Caco-2 (cell line): ENCODE results near the gene BCORL1. TPM values are rescaled to one million over a fixed set of nuclear protein-coding genes. Genes with fewer than 3 reads are reported as not detected.

Source experiments
- BruUV-seq: library from RNA; stranded (reverse); fragments of 400-500 nt; replicated peaks from 2 replicates; lab custom pipeline; 2021; lab: Mats Ljungman, UMichigan
- CTCF ChIA-PET: fragments of 300-600 bp; sonication (Branson Sonifier 250); formaldehyde crosslinking; loops from one replicate; lab custom pipeline; 2022; ENCODE audit warnings: antibody characterized with exemption; lab: Charles Lee
- POLR2A ChIA-PET: fragments of 300-600 bp; sonication (Branson Sonifier 250); formaldehyde crosslinking; loops from one replicate; lab custom pipeline; 2022; ENCODE audit warnings: antibody characterized with exemption; lab: Charles Lee
- DNase-seq, 2 experiments: peaks; one replicate each; pipeline versions ENCODE4 v3.0.0 to v3.0.0-alpha.2; 2020 to 2022
- H3K27me3 ChIP-seq: replicated peaks from 2 replicates; pipeline ENCODE4 v1.6.0; 2011; ENCODE audit warnings: low read length; ENCODE audit not compliant: control insufficient read depth, insufficient read depth
- H3K36me3 ChIP-seq: 2 replicates; pipeline ENCODE4 v1.5.1; 2011; ENCODE audit warnings: low read length; ENCODE audit not compliant: control insufficient read depth, insufficient read depth
- H3K4me1 ChIP-seq: fragments of 250-450 bp; sonication (Bioruptor Pico); 2 replicates; pipeline ENCODE4 v1.5.1; 2020; ENCODE audit warnings: mild to moderate bottlenecking
- H3K4me3 ChIP-seq: 2 replicates; pipeline ENCODE4 v1.5.1; 2011; ENCODE audit warnings: low read depth, mild to moderate bottlenecking, control low read depth, low read length
- H3K9me3 ChIP-seq: fragments of 250-450 bp; sonication (Bioruptor Pico); 2 replicates; pipeline ENCODE4 v1.5.1; 2020; ENCODE audit warnings: mild to moderate bottlenecking, moderate library complexity
- H3K27ac Mint-ChIP-seq: one replicate; pipeline ENCODE4 v1.8.0; 2022; ENCODE audit warnings: mixed read lengths; ENCODE audit not compliant: unreplicated experiment
- H3K27me3 Mint-ChIP-seq: one replicate; pipeline ENCODE4 v1.8.0; 2022; ENCODE audit warnings: mixed read lengths; ENCODE audit not compliant: insufficient read depth, unreplicated experiment
- H3K36me3 Mint-ChIP-seq: one replicate; pipeline ENCODE4 v1.8.0; 2022; ENCODE audit warnings: mild to moderate bottlenecking, mixed read lengths; ENCODE audit not compliant: insufficient read depth, unreplicated experiment
- H3K4me1 Mint-ChIP-seq: one replicate; pipeline ENCODE4 v1.8.0; 2022; ENCODE audit warnings: low read depth, mixed read lengths; ENCODE audit not compliant: unreplicated experiment
- H3K4me3 Mint-ChIP-seq: one replicate; pipeline ENCODE4 v1.8.0; 2022; ENCODE audit warnings: mild to moderate bottlenecking, moderate library complexity, mixed read lengths; ENCODE audit not compliant: unreplicated experiment
- H3K9me3 Mint-ChIP-seq: one replicate; pipeline ENCODE4 v1.8.0; 2022; ENCODE audit warnings: mixed read lengths; ENCODE audit not compliant: unreplicated experiment
- intact Hi-C: fragments of 100-400 bp; cut with micrococcal nuclease; formaldehyde crosslinking; loops from one replicate; pipeline ENCODE4 v1.10.0; 2022; ENCODE audit not compliant: unreplicated experiment
- total RNA-seq: library from RNA; stranded (reverse); gene quantifications from 2 replicates; pipeline ENCODE4 v1.2.3, GENCODE V29; 2022
- TF ChIP-seq, protein P1 (sequence below), 2 experiments: fragments of 200-600 bp in 1 of 2; IDR thresholded peaks; 1 replicate in 1 of 2; 2 replicates in 1 of 2; pipeline versions ENCODE4 v1.5.1 to v1.8.0; 2011 to 2022; ENCODE audit warnings: antibody characterized with exemption in 1 of 2, control low read depth in 1 of 2, inconsistent platforms in 1 of 2, low read depth in 1 of 2, low read length in 1 of 2, mild to moderate bottlenecking in 1 of 2, moderate library complexity in 1 of 2; ENCODE audit not compliant: insufficient read depth in 1 of 2, severe bottlenecking in 1 of 2, unreplicated experiment in 1 of 2

BCORL1 gene
- total RNA-seq, 1 experiment from 2014 or later: 19.8 TPM

DNA sequence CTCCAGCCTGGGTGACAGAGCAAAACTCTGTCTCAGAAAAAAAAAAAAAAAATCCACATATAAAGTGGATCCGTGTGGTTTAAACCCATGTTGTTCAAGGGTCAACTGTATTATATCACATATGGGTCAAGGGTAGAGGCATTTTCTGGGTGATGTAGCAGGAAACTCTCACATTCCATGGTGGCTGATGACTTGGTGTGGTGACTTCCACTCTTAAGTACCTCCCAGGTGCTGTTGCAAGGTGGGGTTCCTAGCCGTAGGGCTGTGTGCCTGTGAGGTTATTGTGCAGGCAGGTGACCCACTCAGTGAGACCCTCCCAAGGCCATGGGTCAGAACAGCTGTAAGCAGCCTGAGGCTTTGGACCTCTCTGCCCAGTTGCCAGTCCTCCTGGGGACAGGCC is 110.8 kb downstream of the BCORL1 start:
- no TSS peak for BruUV-seq

DNA sequence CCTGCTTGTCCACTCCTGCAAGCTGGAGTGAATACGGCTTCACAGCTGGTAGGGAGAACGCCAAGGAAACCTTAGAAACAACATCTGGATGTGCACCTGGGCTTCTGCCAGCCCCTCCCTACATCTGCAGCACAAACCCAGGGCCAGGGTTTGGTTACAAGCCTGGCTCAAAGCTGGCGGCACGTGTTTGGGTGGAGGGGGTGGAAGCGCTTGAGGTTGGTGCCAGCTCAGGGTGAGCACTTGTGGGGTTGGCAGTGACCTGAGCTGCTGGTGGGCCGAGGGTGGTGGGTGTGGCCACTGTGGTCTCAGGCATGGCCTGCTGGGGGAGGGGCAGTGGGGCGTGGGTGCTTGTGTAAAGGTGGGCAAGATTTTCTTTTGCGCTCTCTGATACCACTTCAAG is 112.3 kb downstream of the BCORL1 start:
- no peaks in the 10 kb centered on the region for H3K27me3 Mint-ChIP-seq
- peaks cover under 1% of the 10 kb centered on the region for H3K36me3 Mint-ChIP-seq
- Histone ChIP-seq H3K4me3 (no peak overlapping the region), H3K36me3 (no peaks in the 10 kb centered on the region), H3K27me3 (no peaks in the 10 kb centered on the region), H3K4me1 (peaks cover 13% of the 10 kb centered on the region), H3K9me3 (no peaks in the 10 kb centered on the region)
- intact Hi-C loops: no loop called here
- POLR2A ChIA-PET: no interaction called here
- TF ChIP-seq, protein P1, sequence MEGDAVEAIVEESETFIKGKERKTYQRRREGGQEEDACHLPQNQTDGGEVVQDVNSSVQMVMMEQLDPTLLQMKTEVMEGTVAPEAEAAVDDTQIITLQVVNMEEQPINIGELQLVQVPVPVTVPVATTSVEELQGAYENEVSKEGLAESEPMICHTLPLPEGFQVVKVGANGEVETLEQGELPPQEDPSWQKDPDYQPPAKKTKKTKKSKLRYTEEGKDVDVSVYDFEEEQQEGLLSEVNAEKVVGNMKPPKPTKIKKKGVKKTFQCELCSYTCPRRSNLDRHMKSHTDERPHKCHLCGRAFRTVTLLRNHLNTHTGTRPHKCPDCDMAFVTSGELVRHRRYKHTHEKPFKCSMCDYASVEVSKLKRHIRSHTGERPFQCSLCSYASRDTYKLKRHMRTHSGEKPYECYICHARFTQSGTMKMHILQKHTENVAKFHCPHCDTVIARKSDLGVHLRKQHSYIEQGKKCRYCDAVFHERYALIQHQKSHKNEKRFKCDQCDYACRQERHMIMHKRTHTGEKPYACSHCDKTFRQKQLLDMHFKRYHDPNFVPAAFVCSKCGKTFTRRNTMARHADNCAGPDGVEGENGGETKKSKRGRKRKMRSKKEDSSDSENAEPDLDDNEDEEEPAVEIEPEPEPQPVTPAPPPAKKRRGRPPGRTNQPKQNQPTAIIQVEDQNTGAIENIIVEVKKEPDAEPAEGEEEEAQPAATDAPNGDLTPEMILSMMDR (IDR thresholded peaks at IDR 0.05; ENCODE audit: insufficient read depth in 1 of 2, low read depth in 1 of 2, low read length in 1 of 2, severe bottlenecking in 1 of 2, unreplicated experiment in 1 of 2): no peak
- DNase-seq: no peak
- H3K4me1 Mint-ChIP-seq: peaks cover 7% of the 10 kb centered on the region
- no peak overlapping the region for H3K4me3 Mint-ChIP-seq
- H3K27ac Mint-ChIP-seq: no peak overlapping the region
- H3K9me3 Mint-ChIP-seq: no peaks in the 10 kb centered on the region
- CTCF ChIA-PET: no interaction called here
- BruUV-seq: no TSS peak

More for the DNA sequence above, 110.8 kb downstream of the BCORL1 start:
- no peaks in the 10 kb centered on the region for H3K9me3 Mint-ChIP-seq
- ChIA-PET POLR2A (no interaction called here), CTCF (no interaction called here)
- H3K27me3 ChIP-seq: no peaks in the 10 kb centered on the region
- TF ChIP-seq, protein P1 (IDR thresholded peaks at IDR 0.05; ENCODE audit: insufficient read depth in 1 of 2, low read depth in 1 of 2, low read length in 1 of 2, severe bottlenecking in 1 of 2, unreplicated experiment in 1 of 2): no peak
- no peaks in the 10 kb centered on the region for H3K9me3 ChIP-seq
- H3K4me3 Mint-ChIP-seq: no peak overlapping the region
- no peak overlapping the region for H3K27ac Mint-ChIP-seq
- H3K4me1 Mint-ChIP-seq: peaks cover 4% of the 10 kb centered on the region
- peaks cover 8% of the 10 kb centered on the region for H3K4me1 ChIP-seq
- no peaks in the 10 kb centered on the region for H3K27me3 Mint-ChIP-seq
- no peak overlapping the region for H3K4me3 ChIP-seq
- H3K36me3 Mint-ChIP-seq: peaks cover 4% of the 10 kb centered on the region
- no peak for DNase-seq
- no peaks in the 10 kb centered on the region; the same call in 1 of the 2 replicates for H3K36me3 ChIP-seq
- intact Hi-C loops: no loop called here

DNA sequence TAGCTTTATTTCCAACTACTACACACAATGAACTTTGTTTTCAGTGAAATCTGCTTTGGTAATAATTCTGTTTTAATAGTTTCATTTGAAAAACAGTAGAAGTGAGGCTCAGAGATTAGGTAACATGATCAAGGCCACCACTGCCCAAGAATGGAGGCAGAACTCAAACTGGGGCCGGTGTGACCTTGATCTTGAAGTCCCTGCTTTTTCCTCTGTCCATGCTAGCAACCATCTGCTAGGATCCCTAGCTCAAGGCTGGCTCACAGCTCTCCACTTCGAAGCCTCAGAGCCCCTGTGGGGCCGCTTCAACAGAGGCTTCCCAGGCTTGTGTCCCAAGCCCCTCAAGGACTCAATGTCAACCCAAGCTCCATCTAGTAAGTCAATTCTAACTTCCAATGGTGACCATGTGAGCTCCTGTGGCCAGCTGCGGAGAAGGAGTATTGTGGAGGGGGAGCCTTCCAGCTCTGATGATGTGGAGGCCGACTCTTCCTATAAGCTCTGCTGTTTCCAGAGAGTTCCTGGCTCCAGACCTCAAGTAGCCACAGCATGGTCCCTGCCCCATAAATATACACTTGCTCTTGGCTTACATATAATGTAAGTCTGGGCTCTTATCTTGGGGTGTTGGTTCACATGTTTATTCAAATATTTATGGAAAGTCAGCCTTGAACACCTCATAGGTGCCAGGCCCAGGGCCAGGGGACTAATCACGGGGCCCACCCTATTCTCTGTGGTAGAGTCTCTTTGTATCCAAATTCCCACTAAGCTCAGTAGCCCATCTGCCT is 113.0 kb downstream of the BCORL1 start:
- no peak overlapping the region for H3K27ac Mint-ChIP-seq
- ChIA-PET CTCF (interaction anchor here (0.5 kb wide), 1 partner anchor 12 kb away, joined by 6 read pairs; no protein-coding TSS in a partner anchor), POLR2A (no interaction called here)
- Histone ChIP-seq H3K36me3 (no peaks in the 10 kb centered on the region), H3K4me1 (peaks cover 13% of the 10 kb centered on the region), H3K27me3 (no peaks in the 10 kb centered on the region), H3K9me3 (no peaks in the 10 kb centered on the region), H3K4me3 (no peak overlapping the region)
- no peaks in the 10 kb centered on the region for H3K27me3 Mint-ChIP-seq
- DNase-seq: no peak
- no TSS peak for BruUV-seq
- peaks cover 7% of the 10 kb centered on the region for H3K4me1 Mint-ChIP-seq
- H3K36me3 Mint-ChIP-seq: peaks cover 7% of the 10 kb centered on the region
- intact Hi-C loops: no loop called here
- TF ChIP-seq, protein P1 (IDR thresholded peaks at IDR 0.05; ENCODE audit: insufficient read depth in 1 of 2, low read depth in 1 of 2, low read length in 1 of 2, severe bottlenecking in 1 of 2, unreplicated experiment in 1 of 2): no peak
- H3K4me3 Mint-ChIP-seq: no peak overlapping the region
- H3K9me3 Mint-ChIP-seq: no peaks in the 10 kb centered on the region
